HG03521 (cell line): Measurements from ENCODE around the gene FDXR.

Experiments used
- ATAC-seq: cut with Tn5 transposase; IDR thresholded peaks from one replicate; pipeline ENCODE4 v1.9.1; 2021; ENCODE audit warnings: mild to moderate bottlenecking, moderate library complexity; ENCODE audit not compliant: unreplicated experiment

FDXR gene

GRCh38 chr17:74860229-74860871, 12.4 kb downstream of the FDXR start:
- no peak for ATAC-seq

- ATAC-seq, result no peak
Measured at GRCh38 chr17:74859459-74860228, 13.2 kb downstream of the FDXR start, which contains the start of gene GRIN2C. Gene GRIN2C (minus strand): TSS chr17:74859885. CDS start chr17:74855092, 4,793 bp downstream.

GRCh38 chr17:74858672-74859458, 13.9 kb downstream of the FDXR start:
- no peak for ATAC-seq

GRCh38 chr17:74857191-74857590, 15.6 kb downstream of the FDXR start:
- ATAC-seq, result no peak

GRCh38 chr17:74856112-74856511, 16.7 kb downstream of the FDXR start:
- ATAC-seq, result no peak

GRCh38 chr17:74855323-74855722, 17.5 kb downstream of the FDXR start:
- ATAC-seq, result no peak

- ATAC-seq, result no peak
Measured at GRCh38 chr17:74854792-74855191, 18.0 kb downstream of the FDXR start.

GRCh38 chr17:74853669-74854068, 19.1 kb downstream of the FDXR start:
- ATAC-seq, result no peak

- no peak for ATAC-seq
Measured at GRCh38 chr17:74853048-74853397, 19.8 kb downstream of the FDXR start.

- ATAC-seq, result no peak
Measured at GRCh38 chr17:74852237-74853047, 20.4 kb downstream of the FDXR start.

GRCh38 chr17:74851612-74852236, 21.1 kb downstream of the FDXR start:
- ATAC-seq, result no peak

- no peak for ATAC-seq
Measured at GRCh38 chr17:74850914-74851313, 21.9 kb downstream of the FDXR start.

- ATAC-seq, result no peak
Measured at GRCh38 chr17:74850310-74850709, 22.5 kb downstream of the FDXR start.

- ATAC-seq, result no peak
Measured at GRCh38 chr17:74848656-74849399, 24.0 kb downstream of the FDXR start.

GRCh38 chr17:74846621-74847020, 26.2 kb downstream of the FDXR start:
- ATAC-seq, result no peak

- ATAC-seq, result no peak
Measured at GRCh38 chr17:74843352-74843627, 29.5 kb downstream of the FDXR start.

GRCh38 chr17:74842599-74843351, 30.0 kb downstream of the FDXR start:
- ATAC-seq, result no peak

GRCh38 chr17:74842146-74842598, 30.6 kb downstream of the FDXR start:
- ATAC-seq, result no peak

GRCh38 chr17:74840989-74841666, 31.7 kb downstream of the FDXR start:
- ATAC-seq, result no peak
